SK-N-MC (cell line): Measurements from ENCODE around the gene MAP3K3.

Experiments
- DNase-seq: peaks from one replicate; pipeline ENCODE4 v3.0.0-alpha.2; 2011; ENCODE audit warnings: low read depth, low spot score
- H3K27ac ChIP-seq: fragments of 200-600 bp; sonication (generic); 2 replicates; pipeline ENCODE4 v1.5.1; 2016; ENCODE audit warnings: mixed run types
- H3K36me3 ChIP-seq: fragments of 200-600 bp; sonication (generic); 2 replicates; pipeline ENCODE4 v1.6.1; 2017; ENCODE audit warnings: antibody characterized with exemption, low read length, mixed read lengths; ENCODE audit not compliant: insufficient read depth
- H3K4me3 ChIP-seq: fragments of 200-600 bp; sonication (generic); 2 replicates; pipeline ENCODE4 v1.5.1; 2016
- H3K9ac ChIP-seq: fragments of 200-600 bp; sonication (generic); 2 replicates; pipeline ENCODE4 v1.8.0; 2017; ENCODE audit warnings: mixed run types, mixed read lengths; ENCODE audit not compliant: insufficient read length
- H3K9me3 ChIP-seq: fragments of 200-600 bp; sonication (generic); 2 replicates; pipeline ENCODE4 v1.6.1; 2017; ENCODE audit warnings: low read depth, mild to moderate bottlenecking, antibody characterized with exemption, low read length, moderate library complexity, mixed read lengths
- EZH2 ChIP-seq: fragments of 200-600 bp; sonication (generic); IDR thresholded peaks from one replicate; pipeline ENCODE4 v1.6.1; 2017; ENCODE audit warnings: antibody characterized with exemption
- FOXP2 ChIP-seq: optimal IDR thresholded peaks from 2 replicates; pipeline ENCODE3; 2011; ENCODE audit warnings: mild to moderate bottlenecking, moderate library complexity; ENCODE audit not compliant: insufficient read depth; ENCODE audit errors: extremely low read length, control extremely low read depth
- POLR2AphosphoS5 ChIP-seq: IDR thresholded peaks from 2 replicates; pipeline ENCODE4 v1.6.1; 2012; ENCODE audit warnings: mild to moderate bottlenecking, low read depth, low read length, borderline replicate concordance

Gene MAP3K3

GRCh38 chr17:63641692-63642448, 19.7 kb downstream of the MAP3K3 start:
- no peak for TF ChIP-seq FOXP2
- TF ChIP-seq POLR2AphosphoS5: no peak
- no peak for TF ChIP-seq EZH2
- Histone ChIP-seq H3K9me3 (no peaks in the 10 kb centered on the region), H3K36me3 (no peaks in the 10 kb centered on the region; the same call in 1 of the 2 replicates), H3K4me3 (no peak overlapping the region), H3K9ac (no peak overlapping the region), H3K27ac (no peak overlapping the region)
- no peak for DNase-seq

GRCh38 chr17:63644846-63645245, 22.6 kb downstream of the MAP3K3 start:
- TF ChIP-seq EZH2 (no peak), FOXP2 (no peak), POLR2AphosphoS5 (no peak)

GRCh38 chr17:63645775-63646487, 23.7 kb downstream of the MAP3K3 start:
- H3K27ac ChIP-seq: no peak overlapping the region
- no peak overlapping the region for H3K9ac ChIP-seq
- no peak for TF ChIP-seq POLR2AphosphoS5
- no peak for TF ChIP-seq EZH2
- TF ChIP-seq FOXP2: no peak
- no peaks in the 10 kb centered on the region for H3K9me3 ChIP-seq
- no peak for DNase-seq
- H3K36me3 ChIP-seq: no peaks in the 10 kb centered on the region
- no peak overlapping the region for H3K4me3 ChIP-seq

More at GRCh38 chr17:63644846-63645245, 22.6 kb downstream of the MAP3K3 start:
- DNase-seq: no peak
- Histone ChIP-seq H3K9me3 (no peaks in the 10 kb centered on the region), H3K9ac (no peak overlapping the region), H3K36me3 (no peaks in the 10 kb centered on the region), H3K4me3 (no peak overlapping the region), H3K27ac (no peak overlapping the region)

DNA sequence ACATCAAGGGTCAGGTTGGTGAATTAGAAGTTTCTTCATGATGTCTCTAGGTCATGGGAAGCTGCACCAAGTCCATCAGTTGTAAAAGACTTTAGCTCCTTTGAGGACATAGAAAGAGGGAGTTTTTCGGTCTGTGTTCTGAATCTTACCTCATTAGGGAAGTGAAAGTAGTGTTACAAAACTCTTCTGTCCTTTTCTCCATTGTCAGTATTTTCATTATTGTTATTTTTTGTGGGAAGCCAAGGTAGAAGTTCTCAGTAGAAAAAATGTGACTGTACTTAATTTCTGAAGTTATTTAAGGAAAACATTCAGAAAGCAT, 24.2 kb downstream of the MAP3K3 start:
- Histone ChIP-seq H3K36me3 (no peaks in the 10 kb centered on the region), H3K27ac (no peak overlapping the region), H3K4me3 (no peak overlapping the region), H3K9me3 (no peaks in the 10 kb centered on the region), H3K9ac (no peak overlapping the region)
- no peak for DNase-seq
- TF ChIP-seq POLR2AphosphoS5: no peak
- TF ChIP-seq EZH2: no peak
- no peak for TF ChIP-seq FOXP2

DNA sequence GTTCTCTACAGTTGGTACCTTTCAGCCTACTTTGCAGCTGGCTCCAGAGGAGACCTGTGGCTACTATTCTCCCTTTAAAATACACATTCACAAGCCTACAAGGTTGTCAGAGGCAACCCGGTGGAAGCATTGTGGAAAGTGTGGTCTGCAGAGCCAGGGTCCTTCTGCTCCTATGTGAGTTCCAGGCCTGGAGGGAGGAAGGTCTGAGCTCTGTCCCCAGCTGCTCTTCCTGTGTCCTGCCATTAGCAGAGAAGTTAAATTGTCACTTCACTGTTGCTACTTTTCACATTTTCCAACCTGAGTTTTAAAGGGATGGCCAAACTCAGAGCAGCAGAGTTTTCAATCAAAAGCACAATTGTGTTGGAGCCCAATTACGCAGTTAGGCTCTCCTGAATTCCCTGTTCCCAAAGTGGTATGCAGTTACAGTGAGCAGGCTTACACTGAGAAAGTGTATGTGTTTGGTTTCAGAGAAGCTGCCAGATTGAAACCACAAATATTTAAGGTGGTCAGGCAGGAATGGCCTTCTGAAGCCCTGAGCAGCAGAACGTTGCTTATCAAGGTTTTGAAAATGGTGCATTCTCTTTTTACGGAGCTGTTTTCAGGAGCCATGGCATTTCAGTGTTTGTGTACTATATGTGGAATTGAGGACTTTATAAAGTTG, 25.0 kb downstream of the MAP3K3 start:
- no peak for DNase-seq
- TF ChIP-seq EZH2: no peak
- no peak for TF ChIP-seq POLR2AphosphoS5
- TF ChIP-seq FOXP2: no peak
- Histone ChIP-seq H3K9me3 (no peaks in the 10 kb centered on the region), H3K27ac (no peak overlapping the region), H3K4me3 (no peak overlapping the region), H3K36me3 (no peaks in the 10 kb centered on the region), H3K9ac (no peak overlapping the region)

GRCh38 chr17:63647936-63648335, 25.7 kb downstream of the MAP3K3 start:
- Histone ChIP-seq H3K9ac (no peak overlapping the region), H3K9me3 (no peaks in the 10 kb centered on the region), H3K4me3 (no peak overlapping the region), H3K36me3 (no peaks in the 10 kb centered on the region), H3K27ac (no peak overlapping the region)
- no peak for DNase-seq
- TF ChIP-seq FOXP2 (no peak), EZH2 (no peak), POLR2AphosphoS5 (no peak)

GRCh38 chr17:63649813-63650212, 27.6 kb downstream of the MAP3K3 start:
- Histone ChIP-seq H3K36me3 (no peaks in the 10 kb centered on the region), H3K27ac (no peak overlapping the region), H3K9me3 (no peaks in the 10 kb centered on the region), H3K9ac (no peak overlapping the region), H3K4me3 (no peak overlapping the region)
- no peak for DNase-seq
- TF ChIP-seq FOXP2 (no peak), EZH2 (no peak), POLR2AphosphoS5 (no peak)

- DNase-seq: no peak
- TF ChIP-seq POLR2AphosphoS5: no peak
- no peak for TF ChIP-seq EZH2
- TF ChIP-seq FOXP2: no peak
- Histone ChIP-seq H3K9me3 (no peaks in the 10 kb centered on the region), H3K9ac (no peak overlapping the region), H3K4me3 (no peak overlapping the region), H3K36me3 (no peaks in the 10 kb centered on the region), H3K27ac (no peak overlapping the region)
These were observed 29.9 kb downstream of the MAP3K3 start for GRCh38 chr17:63652106-63652505.
